MCF 10A (cell line): ENCODE measurements around the gene COX14. TPM values are rescaled to one million over a fixed set of nuclear protein-coding genes. Genes with fewer than 3 reads are reported as not detected.

Source experiments
- BruUV-seq: library from RNA; stranded (reverse); fragments of 400-500 nt; replicated peaks from 2 replicates; lab custom pipeline; 2021; lab: Mats Ljungman, UMichigan
- CTCF ChIA-PET: fragments of 300-600 bp; sonication (Branson Sonifier 250); formaldehyde crosslinking; extraction: SDS; loops from one replicate; lab custom pipeline; 2021; ENCODE audit warnings: antibody characterized with exemption, inconsistent platforms; lab: Yijun Ruan, JAX
- POLR2A ChIA-PET: fragments of 300-600, 350-650 bp; sonication (Branson Sonifier 250); formaldehyde crosslinking; extraction: SDS; loops from one replicate; lab custom pipeline; 2020; ENCODE audit warnings: antibody characterized with exemption, inconsistent platforms; lab: Yijun Ruan, JAX
- DNase-seq: peaks from one replicate; pipeline ENCODE4 v3.0.0-alpha.2; 2018; ENCODE audit not compliant: unreplicated experiment
- H3K27ac Mint-ChIP-seq: one replicate; pipeline ENCODE4 v1.8.0; 2022; ENCODE audit warnings: mild to moderate bottlenecking, low read depth, mixed read lengths; ENCODE audit not compliant: unreplicated experiment
- H3K27me3 Mint-ChIP-seq: one replicate; pipeline ENCODE4 v1.8.0; 2022; ENCODE audit warnings: mixed read lengths; ENCODE audit not compliant: insufficient read depth, unreplicated experiment
- H3K36me3 Mint-ChIP-seq: one replicate; pipeline ENCODE4 v1.8.0; 2022; ENCODE audit warnings: mild to moderate bottlenecking, moderate library complexity, mixed read lengths; ENCODE audit not compliant: insufficient read depth, unreplicated experiment
- H3K4me1 Mint-ChIP-seq: one replicate; pipeline ENCODE4 v1.8.0; 2022; ENCODE audit warnings: mixed read lengths; ENCODE audit not compliant: insufficient read depth, unreplicated experiment
- H3K4me3 Mint-ChIP-seq: one replicate; pipeline ENCODE4 v1.8.0; 2022; ENCODE audit warnings: mild to moderate bottlenecking, moderate library complexity, mixed read lengths; ENCODE audit not compliant: unreplicated experiment
- H3K9me3 Mint-ChIP-seq: one replicate; pipeline ENCODE4 v1.8.0; 2022; ENCODE audit warnings: mixed read lengths; ENCODE audit not compliant: unreplicated experiment
- intact Hi-C: fragments of 100-400 bp; cut with micrococcal nuclease; formaldehyde crosslinking; loops from 2 replicates; pipeline ENCODE4 v1.14.1; 2022
- total RNA-seq: library from RNA; stranded (reverse); gene quantifications from 2 replicates; pipeline ENCODE4 v1.2.3, GENCODE V29; 2022
- TF ChIP-seq, protein P1 (sequence below): fragments of 200-600 bp; IDR thresholded peaks from one replicate; pipeline ENCODE4 v1.8.0; 2022; ENCODE audit warnings: antibody characterized with exemption, mild to moderate bottlenecking; ENCODE audit not compliant: unreplicated experiment

COX14 gene
- total RNA-seq, 1 experiment from 2014 or later = 43.6 TPM

DNA sequence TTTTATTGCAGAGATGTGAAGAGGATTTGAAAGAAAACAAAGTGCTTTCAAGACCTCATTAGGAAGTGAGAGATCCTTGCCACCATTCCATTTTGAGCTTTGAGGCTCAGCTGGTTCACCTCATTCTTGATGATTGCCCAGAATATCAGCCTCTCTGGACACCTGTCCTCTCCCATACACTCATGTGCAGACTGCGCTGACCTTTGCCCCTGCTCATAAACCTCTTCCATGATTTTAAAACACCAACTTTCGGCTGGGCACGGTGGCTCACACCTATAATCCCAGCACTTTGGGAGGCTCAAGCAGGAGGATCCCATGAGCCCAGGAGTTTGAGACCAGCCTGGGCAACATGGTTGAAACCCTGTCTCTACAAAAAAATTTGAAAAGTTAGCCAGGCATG is 8.9 kb downstream of the COX14 start:
- TF ChIP-seq, protein P1, sequence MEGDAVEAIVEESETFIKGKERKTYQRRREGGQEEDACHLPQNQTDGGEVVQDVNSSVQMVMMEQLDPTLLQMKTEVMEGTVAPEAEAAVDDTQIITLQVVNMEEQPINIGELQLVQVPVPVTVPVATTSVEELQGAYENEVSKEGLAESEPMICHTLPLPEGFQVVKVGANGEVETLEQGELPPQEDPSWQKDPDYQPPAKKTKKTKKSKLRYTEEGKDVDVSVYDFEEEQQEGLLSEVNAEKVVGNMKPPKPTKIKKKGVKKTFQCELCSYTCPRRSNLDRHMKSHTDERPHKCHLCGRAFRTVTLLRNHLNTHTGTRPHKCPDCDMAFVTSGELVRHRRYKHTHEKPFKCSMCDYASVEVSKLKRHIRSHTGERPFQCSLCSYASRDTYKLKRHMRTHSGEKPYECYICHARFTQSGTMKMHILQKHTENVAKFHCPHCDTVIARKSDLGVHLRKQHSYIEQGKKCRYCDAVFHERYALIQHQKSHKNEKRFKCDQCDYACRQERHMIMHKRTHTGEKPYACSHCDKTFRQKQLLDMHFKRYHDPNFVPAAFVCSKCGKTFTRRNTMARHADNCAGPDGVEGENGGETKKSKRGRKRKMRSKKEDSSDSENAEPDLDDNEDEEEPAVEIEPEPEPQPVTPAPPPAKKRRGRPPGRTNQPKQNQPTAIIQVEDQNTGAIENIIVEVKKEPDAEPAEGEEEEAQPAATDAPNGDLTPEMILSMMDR = no peak
- ChIA-PET POLR2A (interaction anchor here (1.1 to 1.5 kb wide), 2 partner anchors 8 to 18 kb away, joined by 3 to 7 read pairs; no protein-coding TSS in a partner anchor), CTCF (interaction anchor here (1.1 to 2.8 kb wide), 3 partner anchors 10 to 44 kb away, joined by 3 to 18 read pairs (median 9); partner anchors contain the start of gene COX14)
- no peak overlapping the region for H3K4me3 Mint-ChIP-seq
- intact Hi-C loops = no loop called here
- H3K27me3 Mint-ChIP-seq = no peaks in the 10 kb centered on the region
- H3K36me3 Mint-ChIP-seq = peaks cover 65% of the 10 kb centered on the region
- no peaks in the 10 kb centered on the region for H3K9me3 Mint-ChIP-seq
- BruUV-seq = no TSS peak
- no peak overlapping the region for H3K27ac Mint-ChIP-seq
- H3K4me1 Mint-ChIP-seq = no peaks in the 10 kb centered on the region
- DNase-seq = no peak

DNA sequence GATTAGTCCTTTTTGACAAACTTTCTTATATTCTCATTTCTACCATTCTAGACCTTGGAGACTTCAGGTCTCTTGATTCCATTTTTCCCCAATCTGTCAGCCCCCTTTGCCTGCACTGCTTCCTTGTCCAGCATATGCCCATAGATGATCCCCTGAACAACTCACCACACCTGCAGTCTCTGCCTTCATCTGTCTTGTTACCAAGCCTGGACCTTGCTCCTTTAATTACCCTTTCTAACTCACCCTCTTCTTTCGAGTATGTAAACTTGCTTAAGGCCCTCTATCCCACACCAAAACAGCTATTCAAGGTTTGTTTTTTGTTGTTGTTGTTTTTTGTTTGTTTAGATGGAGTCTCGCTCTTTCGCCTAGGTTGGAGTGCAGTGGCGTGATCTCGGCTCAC is 9.6 kb downstream of the COX14 start:
- ChIA-PET CTCF (interaction anchor here (1.4 to 7.0 kb wide), 3 partner anchors 10 to 54 kb away, joined by 5 to 43 read pairs (median 18); partner anchors contain the start of gene COX14), POLR2A (interaction anchor here (0.6 to 1.1 kb wide), 4 partner anchors 9 to 351 kb away, joined by 3 to 6 read pairs (median 4); no protein-coding TSS in a partner anchor)
- no peaks in the 10 kb centered on the region for H3K4me1 Mint-ChIP-seq
- no peaks in the 10 kb centered on the region for H3K27me3 Mint-ChIP-seq
- H3K36me3 Mint-ChIP-seq = peaks cover 70% of the 10 kb centered on the region
- no TSS peak for BruUV-seq
- TF ChIP-seq, protein P1 = no peak
- H3K27ac Mint-ChIP-seq = no peak overlapping the region
- DNase-seq = no peak
- no peak overlapping the region for H3K4me3 Mint-ChIP-seq
- intact Hi-C loops = no loop called here
- H3K9me3 Mint-ChIP-seq = no peaks in the 10 kb centered on the region

DNA sequence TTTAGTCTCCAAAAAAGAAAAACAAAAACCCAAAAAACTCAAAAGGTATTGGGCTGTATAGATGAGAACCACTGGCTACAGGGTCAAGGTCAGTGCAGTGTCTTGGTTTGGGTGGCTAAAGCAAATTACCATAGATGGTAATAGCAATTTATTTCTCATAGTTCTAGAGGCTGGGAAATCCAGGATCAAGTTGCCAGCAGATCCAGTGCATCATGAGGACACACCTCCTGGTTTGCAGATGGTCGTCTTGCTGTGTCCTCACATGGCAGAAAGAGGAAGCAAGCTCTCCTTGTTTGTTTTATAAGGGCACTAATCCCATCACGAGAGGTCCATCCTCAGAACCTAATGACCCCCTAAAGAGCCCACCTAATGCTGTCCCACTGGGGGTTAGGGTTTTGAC is 11.2 kb downstream of the COX14 start:
- H3K27me3 Mint-ChIP-seq = no peaks in the 10 kb centered on the region
- intact Hi-C loops = no loop called here
- H3K9me3 Mint-ChIP-seq = no peaks in the 10 kb centered on the region
- H3K4me3 Mint-ChIP-seq = no peak overlapping the region
- H3K4me1 Mint-ChIP-seq = no peaks in the 10 kb centered on the region
- no peak for DNase-seq
- POLR2A ChIA-PET = interaction anchor here (0.6 to 4.4 kb wide), 4 partner anchors 11 to 41 kb away, joined by 3 to 23 read pairs (median 3); partner anchors contain the start of gene COX14
- H3K27ac Mint-ChIP-seq = no peak overlapping the region
- CTCF ChIA-PET = interaction anchor here (1.3 to 7.0 kb wide), 2 partner anchors 9 to 12 kb away, joined by 5 to 43 read pairs; partner anchors contain the start of gene COX14
- H3K36me3 Mint-ChIP-seq = peaks cover 68% of the 10 kb centered on the region
- TF ChIP-seq, protein P1 = no peak
- no TSS peak for BruUV-seq

DNA sequence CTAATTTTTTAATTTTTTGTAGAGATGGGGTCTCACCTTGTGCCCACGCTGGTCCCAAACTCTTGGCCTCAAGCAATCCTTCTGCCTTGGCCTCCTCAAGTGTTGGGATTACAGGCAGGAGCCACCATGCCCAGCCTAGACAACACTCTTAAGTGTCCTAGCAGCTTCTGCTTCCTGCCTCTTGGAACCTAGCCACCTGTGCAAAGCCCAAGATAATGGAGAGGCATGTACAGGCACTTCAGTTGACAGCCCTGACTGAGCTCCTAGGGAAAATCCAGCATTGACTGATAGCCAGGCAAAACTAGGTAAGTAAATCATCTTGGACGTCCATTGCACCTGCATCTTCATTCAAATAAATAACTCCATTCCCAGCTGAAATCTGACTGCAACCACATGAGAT is 15.5 kb downstream of the COX14 start:
- H3K27me3 Mint-ChIP-seq = no peaks in the 10 kb centered on the region
- H3K9me3 Mint-ChIP-seq = no peaks in the 10 kb centered on the region
- peaks cover 84% of the 10 kb centered on the region for H3K36me3 Mint-ChIP-seq
- CTCF ChIA-PET = interaction anchor here (1.1 to 7.0 kb wide), 3 partner anchors 16 to 38 kb away, joined by 3 to 43 read pairs (median 4); partner anchors contain the start of gene COX14
- H3K27ac Mint-ChIP-seq = no peak overlapping the region
- intact Hi-C loops = no loop called here
- TF ChIP-seq, protein P1 = no peak
- POLR2A ChIA-PET = interaction anchor here (0.6 to 0.9 kb wide), 3 partner anchors 15 to 386 kb away, joined by 3 to 8 read pairs (median 3); partner anchors contain the start of genes COX14 and TMBIM6
- H3K4me3 Mint-ChIP-seq = no peak overlapping the region
- peaks cover under 1% of the 10 kb centered on the region for H3K4me1 Mint-ChIP-seq
- no peak for DNase-seq
- no TSS peak for BruUV-seq
